Hepatocyte (in vitro differentiated cells): ENCODE measurements around the gene GLS2.
A peak's percentile ranks its signal among the peaks of the same experiment; 100 is the strongest.

Source experiments
- EZH2 ChIP-seq: fragments of 200-600 bp; sonication (generic); IDR thresholded peaks from 2 replicates; pipeline ENCODE4 v1.6.1; 2016; ENCODE audit warnings: antibody characterized with exemption, mild to moderate bottlenecking, borderline replicate concordance
- EZH2phosphoT487 ChIP-seq: fragments of 200-600 bp; sonication (generic); IDR thresholded peaks from one replicate; pipeline ENCODE4 v1.6.1; 2018; ENCODE audit warnings: antibody characterized with exemption, mild to moderate bottlenecking, low read depth, moderate library complexity; ENCODE audit not compliant: unreplicated experiment, severe bottlenecking
- TF ChIP-seq, protein P1 (sequence below): fragments of 200-600 bp; sonication (generic); IDR thresholded peaks from 2 replicates; pipeline ENCODE4 v1.5.1; 2016; ENCODE audit warnings: antibody characterized with exemption, mild to moderate bottlenecking; ENCODE audit not compliant: poor library complexity

DNA sequence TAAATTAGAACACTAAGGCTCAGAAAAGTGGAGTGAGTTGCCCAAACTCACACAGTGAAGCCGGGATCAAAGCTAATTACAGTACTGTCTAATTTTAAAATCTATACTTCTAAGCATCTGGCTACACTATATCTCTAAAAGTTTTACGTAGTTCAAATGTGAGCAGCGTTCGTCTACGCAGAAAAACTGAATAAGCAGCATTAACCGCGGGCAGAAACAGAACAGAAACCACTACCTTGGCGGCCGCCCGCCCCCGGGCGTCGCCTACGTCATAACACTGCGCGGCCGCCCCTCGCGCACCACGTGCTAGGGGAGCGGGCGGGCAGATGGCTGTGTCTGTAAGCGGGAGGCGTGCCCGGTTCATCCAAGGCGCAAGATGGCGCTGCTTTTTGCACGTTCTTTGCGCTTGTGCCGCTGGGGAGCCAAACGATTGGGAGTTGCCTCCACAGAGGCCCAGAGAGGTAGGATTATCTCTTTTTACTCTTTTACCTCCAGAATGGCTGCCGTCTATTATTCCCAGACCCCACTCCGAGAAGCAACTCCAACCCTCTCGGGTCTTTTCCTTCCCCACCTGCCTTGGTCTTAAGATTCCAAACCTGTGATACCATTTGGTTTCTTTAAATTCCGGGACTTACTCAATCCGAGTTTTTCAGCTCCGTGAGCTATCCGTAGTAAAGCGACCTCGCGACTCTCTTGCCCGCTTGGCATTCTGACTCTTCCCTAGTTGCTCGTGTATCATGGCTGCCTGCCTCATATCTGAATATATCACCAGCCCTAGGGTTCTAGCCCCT, 19.6 kb downstream of the GLS2 start, which contains the start of gene SPRYD4:
- TF ChIP-seq, protein P1, sequence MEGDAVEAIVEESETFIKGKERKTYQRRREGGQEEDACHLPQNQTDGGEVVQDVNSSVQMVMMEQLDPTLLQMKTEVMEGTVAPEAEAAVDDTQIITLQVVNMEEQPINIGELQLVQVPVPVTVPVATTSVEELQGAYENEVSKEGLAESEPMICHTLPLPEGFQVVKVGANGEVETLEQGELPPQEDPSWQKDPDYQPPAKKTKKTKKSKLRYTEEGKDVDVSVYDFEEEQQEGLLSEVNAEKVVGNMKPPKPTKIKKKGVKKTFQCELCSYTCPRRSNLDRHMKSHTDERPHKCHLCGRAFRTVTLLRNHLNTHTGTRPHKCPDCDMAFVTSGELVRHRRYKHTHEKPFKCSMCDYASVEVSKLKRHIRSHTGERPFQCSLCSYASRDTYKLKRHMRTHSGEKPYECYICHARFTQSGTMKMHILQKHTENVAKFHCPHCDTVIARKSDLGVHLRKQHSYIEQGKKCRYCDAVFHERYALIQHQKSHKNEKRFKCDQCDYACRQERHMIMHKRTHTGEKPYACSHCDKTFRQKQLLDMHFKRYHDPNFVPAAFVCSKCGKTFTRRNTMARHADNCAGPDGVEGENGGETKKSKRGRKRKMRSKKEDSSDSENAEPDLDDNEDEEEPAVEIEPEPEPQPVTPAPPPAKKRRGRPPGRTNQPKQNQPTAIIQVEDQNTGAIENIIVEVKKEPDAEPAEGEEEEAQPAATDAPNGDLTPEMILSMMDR, result peak; percentile 39
- TF ChIP-seq EZH2phosphoT487 (no peak), EZH2 (no peak)
